ENCODE data around the gene CLDN9.

CLDN9 gene

DNA sequence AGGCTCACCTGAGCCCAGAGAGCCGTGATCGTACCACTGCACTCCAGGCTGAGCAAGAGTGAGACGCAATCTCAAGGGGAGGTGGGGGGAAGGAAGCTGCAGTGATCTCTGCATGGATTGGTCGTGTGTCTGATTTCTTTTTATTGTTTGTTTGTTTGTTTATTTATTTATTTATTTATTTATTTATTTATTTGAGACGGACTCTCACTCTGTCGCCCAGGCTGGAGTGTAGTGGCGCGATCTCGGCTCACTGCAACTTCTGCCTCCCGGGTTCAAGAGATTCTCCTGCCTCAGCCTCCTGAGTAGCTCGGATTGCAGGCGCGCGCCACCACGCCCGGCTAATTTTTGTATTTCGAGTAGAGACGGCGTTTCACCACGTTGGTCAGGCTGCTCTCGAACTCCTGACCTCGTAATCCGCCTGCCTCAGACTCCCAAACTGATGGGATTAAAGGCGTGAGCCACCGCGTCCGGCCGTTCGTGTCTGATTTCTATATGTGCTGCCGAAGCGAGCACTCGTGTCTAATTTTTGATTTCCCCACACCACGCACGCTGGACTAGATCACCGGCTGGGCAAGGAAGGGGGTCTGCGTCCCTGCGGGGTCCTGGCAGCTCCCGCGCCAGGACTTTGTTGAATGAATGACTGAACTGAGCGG, 7.0 kb downstream of the CLDN9 start:
- no peak for DNase-seq (ENCODE audit: low spot score)

DNA sequence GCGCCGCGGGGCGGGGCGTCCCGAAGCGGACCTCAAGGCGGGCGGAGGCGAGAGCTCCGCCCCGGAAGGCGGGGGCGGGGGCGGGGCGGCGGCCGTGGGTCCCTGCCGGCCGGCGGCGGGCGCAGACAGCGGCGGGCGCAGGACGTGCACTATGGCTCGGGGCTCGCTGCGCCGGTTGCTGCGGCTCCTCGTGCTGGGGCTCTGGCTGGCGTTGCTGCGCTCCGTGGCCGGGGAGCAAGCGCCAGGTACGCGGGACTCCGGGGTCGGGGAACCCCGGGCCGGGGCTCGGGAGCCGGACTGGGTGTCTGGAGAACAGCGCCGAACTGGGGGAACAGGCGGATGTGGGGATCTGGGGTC, 7.5 kb downstream of the CLDN9 start, which contains the start of gene TNFRSF12A:
TSS of gene TNFRSF12A (plus strand) at position 122 of the 357 bp plus-strand sequence. CDS start at position 152, 30 bp downstream.
- peak; percentile 65 for DNase-seq (ENCODE audit: low spot score)

DNA sequence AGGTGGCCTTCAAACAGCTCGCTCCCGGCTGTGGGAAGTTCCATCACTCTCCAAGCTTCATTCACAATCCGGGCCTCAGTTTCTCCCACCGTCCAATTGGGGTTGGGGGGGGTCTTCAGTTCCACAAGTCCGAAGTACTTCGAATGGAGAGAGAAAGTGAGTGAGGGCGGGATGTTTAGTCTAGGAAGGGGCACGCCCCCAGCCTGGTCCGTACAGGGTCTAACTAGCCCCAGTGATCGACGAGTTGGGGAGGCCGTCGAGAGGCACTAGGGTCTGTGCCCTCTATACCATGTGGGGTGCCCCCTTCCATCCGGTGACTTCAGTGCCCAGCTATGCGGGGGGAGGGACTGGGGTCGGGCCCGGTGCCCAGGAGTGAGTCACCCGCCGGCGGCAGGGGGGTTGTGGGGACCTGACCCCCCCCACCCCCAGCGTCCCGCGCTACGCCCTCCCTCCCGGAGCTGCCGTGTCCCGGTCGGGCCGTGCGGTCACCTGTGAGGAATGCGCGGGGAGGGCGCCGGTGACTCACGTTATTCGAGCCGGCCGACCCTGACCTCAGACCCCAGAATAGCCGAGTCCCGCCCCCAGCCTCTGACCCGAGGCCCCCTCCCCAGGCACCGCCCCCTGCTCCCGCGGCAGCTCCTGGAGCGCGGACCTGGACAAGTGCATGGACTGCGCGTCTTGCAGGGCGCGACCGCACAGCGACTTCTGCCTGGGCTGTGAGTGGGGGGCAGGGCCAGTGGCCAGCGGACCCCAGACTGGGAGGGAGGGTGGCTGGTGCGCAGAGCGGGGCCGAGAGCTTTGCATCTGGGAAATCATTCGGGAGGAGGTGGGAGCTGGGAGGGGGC, 8.1 kb downstream of the CLDN9 start:
- DNase-seq (ENCODE audit: low spot score), result peak; percentile 78

DNA sequence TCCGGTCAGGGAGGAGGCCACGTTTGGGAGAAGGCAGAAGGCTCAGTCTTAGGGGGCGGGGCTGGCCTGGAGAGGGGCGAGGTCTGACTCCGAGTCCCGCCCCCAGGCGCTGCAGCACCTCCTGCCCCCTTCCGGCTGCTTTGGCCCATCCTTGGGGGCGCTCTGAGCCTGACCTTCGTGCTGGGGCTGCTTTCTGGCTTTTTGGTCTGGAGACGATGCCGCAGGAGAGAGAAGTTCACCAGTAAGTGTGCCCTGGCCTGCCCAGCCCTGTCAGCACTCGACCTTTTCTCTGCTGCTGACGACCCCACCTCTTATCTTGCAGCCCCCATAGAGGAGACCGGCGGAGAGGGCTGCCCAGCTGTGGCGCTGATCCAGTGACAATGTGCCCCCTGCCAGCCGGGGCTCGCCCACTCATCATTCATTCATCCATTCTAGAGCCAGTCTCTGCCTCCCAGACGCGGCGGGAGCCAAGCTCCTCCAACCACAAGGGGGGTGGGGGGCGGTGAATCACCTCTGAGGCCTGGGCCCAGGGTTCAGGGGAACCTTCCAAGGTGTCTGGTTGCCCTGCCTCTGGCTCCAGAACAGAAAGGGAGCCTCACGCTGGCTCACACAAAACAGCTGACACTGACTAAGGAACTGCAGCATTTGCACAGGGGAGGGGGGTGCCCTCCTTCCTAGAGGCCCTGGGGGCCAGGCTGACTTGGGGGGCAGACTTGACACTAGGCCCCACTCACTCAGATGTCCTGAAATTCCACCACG, 8.9 kb downstream of the CLDN9 start:
- peak; percentile 84 for DNase-seq (ENCODE audit: low spot score)

DNA sequence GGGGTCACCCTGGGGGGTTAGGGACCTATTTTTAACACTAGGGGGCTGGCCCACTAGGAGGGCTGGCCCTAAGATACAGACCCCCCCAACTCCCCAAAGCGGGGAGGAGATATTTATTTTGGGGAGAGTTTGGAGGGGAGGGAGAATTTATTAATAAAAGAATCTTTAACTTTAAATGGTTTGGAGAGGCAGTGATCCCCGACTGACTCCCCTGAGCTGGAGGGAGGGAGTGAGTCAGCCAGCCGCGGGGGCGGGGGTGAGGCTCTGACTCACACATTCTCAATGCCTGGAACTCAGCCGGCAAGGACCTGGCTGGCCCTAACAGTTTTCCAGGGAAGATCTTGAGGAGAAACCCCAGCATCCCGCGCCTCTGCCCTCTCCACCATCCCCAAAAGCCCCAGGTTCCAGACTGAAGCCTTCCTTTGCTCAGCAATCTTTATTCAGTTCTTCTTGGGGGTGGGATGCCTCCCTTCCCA, 9.5 kb downstream of the CLDN9 start:
- peak; percentile 86 for DNase-seq (ENCODE audit: low spot score)

DNA sequence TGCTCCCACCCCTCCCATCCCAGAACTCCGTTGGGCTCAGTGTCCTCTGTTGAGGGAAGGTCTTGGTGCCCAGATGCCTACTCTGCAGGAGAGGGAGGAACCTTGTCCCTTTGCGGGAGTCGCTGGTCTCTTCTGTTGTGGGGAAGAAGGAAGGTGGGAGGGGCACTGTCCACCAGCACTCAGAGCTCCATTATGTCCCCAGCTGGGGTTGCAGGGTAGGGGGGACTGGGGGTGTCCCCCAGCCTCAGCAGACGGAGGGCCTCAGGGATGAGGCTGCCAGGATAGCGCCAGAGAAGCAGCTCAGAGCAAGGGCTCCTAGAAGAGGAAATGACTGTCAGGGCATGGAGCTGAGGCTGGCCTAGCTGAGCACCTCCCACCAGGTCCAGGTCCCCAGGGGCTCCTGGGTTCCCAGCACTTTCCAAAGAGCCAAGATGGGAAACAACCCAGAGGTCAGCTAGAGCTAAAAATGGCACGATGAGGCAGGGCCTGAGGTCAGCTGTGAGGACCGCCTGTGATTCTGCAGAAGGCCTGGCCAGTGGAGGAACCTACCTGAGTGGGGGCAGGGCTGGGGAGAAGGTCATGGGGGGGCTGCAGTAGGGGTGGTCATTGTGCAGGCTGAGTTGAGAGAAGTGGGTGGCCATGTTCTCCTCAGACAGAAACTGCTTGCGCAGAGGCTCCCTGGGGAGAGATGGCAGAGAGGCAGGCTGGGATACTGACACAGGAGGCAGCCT, 10.1 kb downstream of the CLDN9 start:
- DNase-seq (ENCODE audit: low spot score), result no peak

DNA sequence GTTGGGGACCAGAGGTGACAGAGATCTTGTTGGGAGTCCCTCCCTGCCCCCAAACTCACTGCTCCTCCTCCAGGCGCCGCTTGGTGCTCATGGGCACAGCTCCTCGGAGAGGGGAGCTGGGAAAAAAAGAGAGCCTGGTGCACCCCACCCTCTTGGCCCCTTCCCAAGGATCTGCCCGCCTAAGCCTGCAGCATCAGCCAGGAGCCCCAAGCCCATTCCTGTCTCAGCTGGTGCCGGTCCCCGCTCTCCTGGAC, 10.6 kb downstream of the CLDN9 start:
- no peak for DNase-seq (ENCODE audit: low spot score)

DNA sequence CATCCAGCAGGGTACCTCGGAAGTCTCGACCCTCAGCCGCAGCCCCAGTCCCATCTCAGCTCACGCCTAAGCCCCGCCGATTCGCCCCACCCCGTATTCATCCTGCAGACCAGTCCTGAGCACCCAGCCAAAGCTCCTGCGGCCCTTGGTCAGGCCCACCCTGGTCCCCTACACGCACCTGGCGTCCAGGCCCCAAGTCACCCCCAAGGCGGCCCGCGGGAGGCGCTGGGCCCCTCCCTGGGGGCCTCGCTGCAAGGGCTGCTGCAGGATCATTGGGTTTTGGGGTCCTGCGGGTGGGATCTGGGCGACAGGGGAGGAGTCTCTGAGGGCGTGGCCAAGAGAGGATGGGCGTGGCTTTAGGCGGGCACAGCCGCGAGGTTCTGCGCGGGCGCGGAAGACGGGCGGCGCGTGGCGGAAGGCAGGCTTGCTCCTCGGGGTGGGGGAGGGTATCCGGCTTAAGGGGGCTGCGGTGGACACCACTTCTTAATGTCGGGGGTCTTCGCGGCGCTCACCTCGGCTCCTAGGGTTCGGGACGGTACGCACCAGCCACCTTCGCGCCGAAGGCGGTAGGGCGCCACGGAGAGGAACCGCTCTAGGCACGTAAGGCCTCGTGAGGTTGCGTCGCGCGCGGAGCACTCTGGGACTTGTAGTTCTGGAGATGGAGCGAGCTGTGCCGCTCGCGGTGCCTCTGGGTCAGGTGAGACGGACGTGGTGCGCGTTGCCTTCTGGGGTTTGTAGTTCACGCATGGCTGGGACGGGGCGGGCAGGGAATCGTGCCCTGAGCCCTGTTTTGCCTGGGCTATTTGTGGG, 11.2 kb downstream of the CLDN9 start, which contains the start of the genes HCFC1R1 and THOC6:
TSS of gene HCFC1R1 (minus strand) at position 274 of the 810 bp plus-strand sequence. CDS start at position 273, 1 bp downstream.
TSS of gene THOC6 (plus strand) at position 367 of the 810 bp plus-strand sequence. CDS start at position 659, 292 bp downstream.
- peak; percentile 95 for DNase-seq (ENCODE audit: low spot score)

DNA sequence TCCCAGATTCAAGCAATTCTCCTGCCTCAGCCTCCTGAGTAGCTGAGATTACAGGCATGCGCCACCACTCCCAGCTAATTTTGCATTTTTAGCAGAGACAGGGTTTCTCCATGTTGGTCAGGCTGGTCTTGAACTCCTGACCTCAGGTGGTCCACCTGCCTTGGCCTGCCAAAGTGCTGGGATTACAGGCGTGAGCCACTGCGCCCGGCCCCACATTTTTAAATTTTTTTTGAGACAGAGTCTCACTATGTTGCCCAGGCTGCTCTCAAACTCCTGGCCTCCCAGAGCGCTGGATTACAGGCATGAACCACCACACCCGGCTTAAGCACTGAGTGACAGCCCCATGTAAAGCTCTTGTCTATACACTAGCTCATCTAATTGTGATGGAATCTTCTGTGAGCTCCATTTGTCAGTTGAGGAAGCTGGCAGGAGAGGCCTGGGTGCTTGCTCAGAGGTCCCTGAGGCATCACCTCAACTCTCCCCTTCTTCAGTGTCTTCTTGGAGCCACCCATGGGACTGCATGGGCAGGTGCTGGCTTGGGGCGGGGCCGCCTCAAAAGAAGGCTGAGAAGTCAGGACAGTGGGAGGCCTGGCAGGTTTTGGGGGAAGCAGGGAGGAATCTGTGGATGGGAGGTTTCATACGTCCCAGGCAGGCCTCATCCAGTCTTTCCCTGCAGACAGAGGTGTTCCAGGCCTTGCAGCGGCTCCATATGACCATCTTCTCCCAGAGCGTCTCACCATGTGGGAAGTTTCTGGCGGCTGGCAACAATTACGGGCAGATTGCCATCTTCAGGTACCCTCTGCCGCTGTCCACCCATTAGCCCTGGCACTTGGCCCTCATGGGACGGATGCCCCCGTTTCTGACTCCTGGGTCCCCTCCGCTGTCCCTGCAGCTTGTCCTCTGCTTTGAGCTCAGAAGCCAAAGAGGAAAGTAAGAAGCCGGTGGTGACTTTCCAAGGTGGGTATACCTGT, 12.6 kb downstream of the CLDN9 start:
- DNase-seq (ENCODE audit: low spot score), result no peak

DNA sequence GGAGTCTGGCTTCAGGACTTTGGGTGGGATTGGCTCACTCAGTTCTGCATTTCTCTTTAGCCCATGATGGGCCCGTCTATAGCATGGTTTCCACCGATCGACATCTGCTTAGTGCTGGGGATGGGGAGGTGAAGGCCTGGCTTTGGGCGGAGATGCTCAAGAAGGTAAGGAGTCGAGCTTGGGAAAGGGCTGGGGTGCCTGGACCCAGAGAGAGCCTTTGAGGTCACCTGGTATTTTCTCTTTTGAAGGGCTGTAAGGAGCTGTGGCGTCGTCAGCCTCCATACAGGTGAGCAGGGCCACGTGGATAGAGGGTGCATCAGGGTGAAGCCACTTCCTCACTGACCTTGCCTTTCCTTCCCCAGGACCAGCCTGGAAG, 13.3 kb downstream of the CLDN9 start:
- DNase-seq (ENCODE audit: low spot score), result no peak

DNA sequence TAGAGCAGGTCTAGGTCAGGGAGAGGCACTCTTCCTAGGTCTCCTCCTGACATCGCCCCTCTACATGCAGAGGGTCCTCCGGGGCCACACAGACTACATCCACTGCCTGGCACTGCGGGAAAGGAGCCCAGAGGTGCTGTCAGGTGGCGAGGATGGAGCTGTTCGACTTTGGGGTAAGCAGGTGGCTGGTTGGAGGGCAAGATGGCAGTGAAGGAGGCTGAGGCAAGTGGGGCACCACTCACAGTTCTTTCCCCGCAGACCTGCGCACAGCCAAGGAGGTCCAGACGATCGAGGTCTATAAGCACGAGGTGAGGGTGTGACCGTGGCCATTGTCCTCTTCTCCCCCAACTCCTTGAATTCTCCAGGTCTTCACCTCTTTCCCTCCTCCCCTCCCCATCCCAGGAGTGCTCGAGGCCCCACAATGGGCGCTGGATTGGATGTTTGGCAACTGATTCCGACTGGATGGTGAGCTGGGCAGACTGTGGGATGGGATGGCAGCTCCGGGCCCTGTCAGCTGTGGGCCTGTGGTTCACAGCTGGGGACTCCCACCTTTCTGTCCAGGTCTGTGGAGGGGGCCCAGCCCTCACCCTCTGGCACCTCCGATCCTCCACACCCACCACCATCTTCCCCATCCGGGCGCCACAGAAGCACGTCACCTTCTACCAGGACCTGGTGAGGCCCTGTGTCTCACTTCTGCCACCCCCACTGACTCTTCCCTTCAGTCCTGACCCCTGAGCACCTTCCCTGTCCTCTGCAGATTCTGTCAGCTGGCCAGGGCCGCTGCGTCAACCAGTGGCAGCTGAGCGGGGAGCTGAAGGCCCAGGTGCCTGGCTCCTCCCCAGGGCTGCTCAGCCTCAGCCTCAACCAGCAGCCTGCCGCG, 14.1 kb downstream of the CLDN9 start:
- DNase-seq (ENCODE audit: low spot score), result no peak

DNA sequence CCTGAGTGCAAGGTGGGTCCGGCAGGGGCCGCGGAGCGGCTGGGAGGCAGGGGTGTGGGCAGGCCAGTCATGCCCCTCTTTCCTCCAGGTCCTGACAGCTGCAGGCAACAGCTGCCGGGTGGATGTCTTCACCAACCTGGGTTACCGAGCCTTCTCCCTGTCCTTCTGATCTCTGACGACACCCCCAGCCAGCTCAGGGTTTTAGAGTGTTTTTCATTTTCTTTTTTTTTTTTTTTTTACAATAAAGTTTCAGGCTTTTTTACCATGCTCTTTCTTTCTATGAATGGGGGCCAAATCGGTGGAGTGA, 14.7 kb downstream of the CLDN9 start:
- no peak for DNase-seq (ENCODE audit: low spot score)

DNA sequence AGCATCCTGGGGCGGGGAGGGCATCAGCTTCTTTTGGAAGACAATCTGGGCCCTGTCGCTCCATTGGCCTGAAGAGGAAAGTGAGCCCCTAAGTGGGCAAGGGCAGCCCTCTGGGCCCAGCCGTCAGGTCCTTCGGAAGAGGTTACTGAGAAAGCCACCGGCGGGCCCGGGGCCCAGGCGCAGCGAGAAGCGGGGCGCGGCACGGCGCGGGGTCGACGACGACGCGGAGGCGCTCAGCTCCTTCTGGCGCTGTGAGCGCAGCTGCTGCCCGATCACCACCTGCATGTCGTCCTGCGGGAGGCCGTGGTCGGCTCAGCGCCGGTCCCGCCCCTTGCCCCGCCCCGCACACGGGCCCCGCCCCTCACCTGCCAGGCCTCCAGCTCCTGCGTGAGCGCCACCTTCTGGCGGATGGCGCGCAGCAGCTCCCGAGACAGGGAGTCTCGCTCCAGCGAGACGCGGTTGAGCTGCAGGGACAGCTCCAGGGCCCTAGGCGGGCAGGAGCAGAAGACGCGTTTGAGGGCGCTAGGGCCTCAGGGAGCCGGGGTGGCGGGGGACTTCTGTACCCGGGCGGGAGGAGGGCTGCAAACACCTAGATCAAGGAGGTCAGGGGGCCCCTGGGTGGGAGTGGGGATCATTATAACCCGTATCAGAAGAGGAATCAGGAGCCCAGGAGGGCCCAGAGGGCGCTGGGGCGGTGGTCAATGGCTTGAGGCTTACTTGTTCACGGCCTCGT, 15.4 kb downstream of the CLDN9 start:
- DNase-seq (ENCODE audit: low spot score), result peak; percentile 88

DNA sequence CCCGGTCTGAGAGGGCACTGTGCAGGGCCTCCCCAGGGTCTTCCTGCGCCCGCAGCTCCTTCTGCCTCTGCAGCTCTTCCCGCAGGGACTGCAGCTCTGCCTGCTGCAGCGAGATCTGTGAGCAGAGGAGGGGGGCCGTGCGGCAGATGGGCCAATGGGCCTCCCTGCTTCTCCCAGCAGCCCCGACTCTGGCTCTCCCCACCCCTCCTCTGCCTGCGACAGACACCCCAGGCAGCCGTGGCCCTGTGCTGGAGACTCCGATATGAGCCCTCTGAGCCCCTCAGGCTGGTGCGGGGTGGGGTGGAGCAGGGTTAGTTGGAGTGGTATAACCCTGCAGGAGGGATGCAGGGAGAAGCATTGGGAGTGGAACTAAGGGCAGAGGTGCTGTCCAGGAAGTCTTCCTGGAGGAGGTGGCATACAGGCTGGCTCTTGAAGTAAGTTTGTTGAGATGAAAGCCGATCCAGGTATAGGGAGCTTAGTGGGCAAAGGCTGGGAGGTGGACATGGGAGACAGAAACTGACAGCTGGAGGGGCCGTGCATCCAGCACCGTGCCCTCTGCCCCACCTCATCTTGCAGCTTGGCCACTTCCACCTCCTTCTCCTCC, 16.1 kb downstream of the CLDN9 start:
- DNase-seq (ENCODE audit: low spot score), result no peak

DNA sequence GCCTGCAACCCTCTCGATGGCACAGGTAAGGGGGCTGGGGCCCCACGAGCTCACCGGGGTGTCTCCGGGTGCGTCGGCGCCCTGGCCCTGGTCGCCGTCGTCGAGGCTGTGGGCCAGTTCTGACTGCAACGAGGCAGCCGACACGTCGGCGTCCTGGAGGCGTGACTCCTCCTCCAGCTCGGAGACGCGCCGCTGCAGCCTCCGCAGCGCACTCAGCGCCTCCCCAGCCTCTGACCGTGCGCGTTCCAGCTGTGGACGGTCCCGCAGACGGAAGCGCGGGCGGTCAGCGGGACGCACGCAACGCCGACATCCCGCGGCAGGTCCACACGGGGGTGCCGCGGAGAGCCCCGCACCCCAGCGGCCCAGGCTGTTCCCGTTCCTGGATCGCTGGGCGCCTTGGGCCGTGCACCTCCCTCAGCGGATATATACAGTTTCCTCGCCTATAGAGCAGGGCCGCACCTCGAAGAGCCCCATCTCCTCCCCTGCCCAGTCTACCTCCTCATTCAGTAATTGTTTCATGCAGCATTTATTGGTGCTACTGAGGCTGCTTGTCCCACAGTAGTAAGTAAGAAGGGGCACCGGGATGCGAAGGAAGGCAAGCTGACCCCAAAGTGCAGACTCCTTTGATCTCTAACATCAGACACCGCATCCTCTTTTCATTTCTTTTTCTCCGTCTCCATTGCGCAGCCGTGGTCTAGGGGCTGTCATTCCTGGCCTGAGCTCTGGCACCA, 16.9 kb downstream of the CLDN9 start:
- DNase-seq (ENCODE audit: low spot score), result peak; percentile 30

DNA sequence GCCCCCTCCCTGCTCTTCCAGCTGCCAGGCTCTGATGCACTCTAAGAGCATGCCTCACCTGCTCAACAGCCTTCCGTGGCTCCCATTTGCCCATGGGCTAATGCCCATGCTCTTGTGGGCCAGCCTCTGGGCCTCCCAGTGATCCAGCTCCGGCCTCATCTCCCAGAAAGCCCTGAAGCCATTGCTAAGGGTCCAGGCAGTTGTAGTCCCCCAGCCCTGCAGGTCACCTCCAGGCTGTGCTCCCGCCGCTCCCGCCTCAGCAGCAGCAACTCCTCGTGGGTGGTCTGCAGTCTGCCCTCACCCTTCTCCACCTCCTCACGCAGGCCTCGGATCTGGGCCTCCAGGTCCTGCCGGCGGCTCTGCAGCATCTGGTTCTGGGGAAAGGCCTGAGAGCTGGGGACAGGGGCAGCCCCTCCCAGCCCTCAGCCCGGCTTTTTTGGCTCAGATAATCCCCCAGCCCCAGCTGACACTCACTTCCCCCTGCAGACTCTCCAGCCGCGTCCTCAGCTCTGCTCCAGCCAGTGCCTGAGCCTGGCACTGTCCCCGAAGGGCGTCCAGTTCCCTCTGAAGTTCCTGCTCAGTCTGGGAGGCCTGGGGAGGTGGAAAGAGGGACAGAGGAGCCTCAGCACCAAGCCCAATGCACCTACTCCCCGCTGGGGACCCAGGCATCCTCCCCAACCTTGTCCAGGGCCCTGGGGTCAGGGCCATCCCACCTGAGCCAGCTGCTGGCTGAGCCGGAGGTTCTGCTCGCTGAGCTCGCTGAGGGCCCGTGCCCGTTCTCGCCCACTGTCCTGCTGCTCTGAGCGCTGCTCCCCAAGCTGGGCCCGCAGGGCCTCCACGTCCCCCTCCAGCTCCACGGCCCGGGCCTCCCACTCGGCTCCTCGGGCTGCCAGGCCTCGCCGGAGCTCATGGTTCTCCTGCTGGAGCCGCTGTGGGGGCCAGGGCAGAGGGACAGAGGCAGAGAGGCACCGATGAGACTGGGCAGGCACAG, 17.8 kb downstream of the CLDN9 start:
- no peak for DNase-seq (ENCODE audit: low spot score)

All from CD4-positive, alpha-beta T cell treated with Interleukin-15 for 4 hours (primary cell).